Activated naive CD4-positive, alpha-beta T cell (primary cell): ENCODE data around the gene ICAM3.

Source experiments
- DNase-seq, 4 experiments: peaks; one replicate each; lab custom pipeline; 2025; lab: John Stamatoyannopoulos, UW

Gene ICAM3

GRCh38 chr19:10292206-10292788 lies 47.1 kb downstream of the ICAM3 start:
- peak; percentile 23 to 55 (median 36) for DNase-seq

- no peak for DNase-seq
These were observed 47.7 kb downstream of the ICAM3 start for GRCh38 chr19:10291554-10292205.

- DNase-seq, result peak in 2 of 4 experiments; percentile 12 to 28
These were observed 48.4 kb downstream of the ICAM3 start for GRCh38 chr19:10290876-10291553.

- no peak for DNase-seq
These were observed 49.0 kb downstream of the ICAM3 start for GRCh38 chr19:10290357-10290875.

- peak in 1 of 4 experiments; percentile 13 for DNase-seq
These were observed 49.5 kb downstream of the ICAM3 start, which contains the start of gene ICAM5 for GRCh38 chr19:10289836-10290356. TSS of gene ICAM5 (plus strand) at chr19:10289952. CDS start at chr19:10290044, 92 bp downstream.

GRCh38 chr19:10289167-10289835 lies 50.1 kb downstream of the ICAM3 start:
- DNase-seq, result peak in 3 of 4 experiments; percentile 30 to 51 (median 32)

- DNase-seq, result no peak
These were observed 50.7 kb downstream of the ICAM3 start for GRCh38 chr19:10288662-10289166.

GRCh38 chr19:10286803-10287737 lies 52.4 kb downstream of the ICAM3 start, which contains the start of gene ICAM4:
TSS of gene ICAM4 (plus strand) at chr19:10286955. CDS start at chr19:10287013, 58 bp downstream.
- peak in 1 of 4 experiments; percentile 18 for DNase-seq

GRCh38 chr19:10285393-10285792 lies 54.0 kb downstream of the ICAM3 start:
- no peak for DNase-seq

GRCh38 chr19:10284960-10285278 lies 54.5 kb downstream of the ICAM3 start:
- no peak for DNase-seq

- DNase-seq, result no peak
These were observed 55.1 kb downstream of the ICAM3 start for GRCh38 chr19:10284065-10284959.
